Measurements from ENCODE around the gene CLCN2.

DNA sequence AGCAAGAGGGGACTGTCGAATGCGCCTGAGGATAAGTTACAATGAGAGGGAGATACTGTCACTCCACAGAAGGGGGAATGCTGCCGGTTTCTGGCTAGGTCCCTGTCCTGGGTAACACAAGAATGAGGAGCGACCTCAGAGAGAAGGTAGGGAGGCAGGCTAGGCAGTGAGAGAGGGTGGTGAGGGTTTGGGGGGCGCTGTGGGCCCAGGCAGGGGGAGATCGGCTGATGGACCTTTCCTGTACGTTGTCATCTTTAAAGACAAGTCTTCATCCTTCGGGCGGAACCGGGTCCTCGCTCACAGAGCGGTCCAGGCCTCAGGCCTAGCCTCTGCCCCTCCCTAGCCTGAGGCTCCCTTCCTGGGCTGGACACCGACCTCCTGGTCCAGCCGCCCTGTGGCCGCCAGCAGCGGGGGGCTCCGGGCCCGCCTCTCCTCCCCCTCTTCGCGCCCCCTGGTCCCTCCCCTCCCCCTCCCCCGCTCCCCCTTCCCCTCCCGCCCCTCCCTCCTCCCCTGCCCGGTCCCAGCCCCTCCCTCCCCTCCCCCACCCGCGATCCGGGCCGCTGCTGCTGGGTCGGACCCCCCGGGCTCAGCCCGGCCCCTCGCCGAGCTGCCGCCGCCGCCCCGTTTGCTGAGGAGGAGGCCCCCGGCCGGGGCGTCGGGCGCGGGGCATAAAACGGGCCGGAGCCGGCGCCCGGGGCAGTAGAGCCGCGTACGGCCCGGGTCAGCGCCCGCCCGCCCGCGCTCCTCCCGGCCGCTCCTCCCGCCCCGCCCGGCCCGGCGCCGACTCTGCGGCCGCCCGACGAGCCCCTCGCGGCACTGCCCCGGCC is 18.2 kb upstream of the CLCN2 start, which contains the start of gene CHRD:
- TF ChIP-seq, protein P1, sequence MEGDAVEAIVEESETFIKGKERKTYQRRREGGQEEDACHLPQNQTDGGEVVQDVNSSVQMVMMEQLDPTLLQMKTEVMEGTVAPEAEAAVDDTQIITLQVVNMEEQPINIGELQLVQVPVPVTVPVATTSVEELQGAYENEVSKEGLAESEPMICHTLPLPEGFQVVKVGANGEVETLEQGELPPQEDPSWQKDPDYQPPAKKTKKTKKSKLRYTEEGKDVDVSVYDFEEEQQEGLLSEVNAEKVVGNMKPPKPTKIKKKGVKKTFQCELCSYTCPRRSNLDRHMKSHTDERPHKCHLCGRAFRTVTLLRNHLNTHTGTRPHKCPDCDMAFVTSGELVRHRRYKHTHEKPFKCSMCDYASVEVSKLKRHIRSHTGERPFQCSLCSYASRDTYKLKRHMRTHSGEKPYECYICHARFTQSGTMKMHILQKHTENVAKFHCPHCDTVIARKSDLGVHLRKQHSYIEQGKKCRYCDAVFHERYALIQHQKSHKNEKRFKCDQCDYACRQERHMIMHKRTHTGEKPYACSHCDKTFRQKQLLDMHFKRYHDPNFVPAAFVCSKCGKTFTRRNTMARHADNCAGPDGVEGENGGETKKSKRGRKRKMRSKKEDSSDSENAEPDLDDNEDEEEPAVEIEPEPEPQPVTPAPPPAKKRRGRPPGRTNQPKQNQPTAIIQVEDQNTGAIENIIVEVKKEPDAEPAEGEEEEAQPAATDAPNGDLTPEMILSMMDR (IDR thresholded peaks at IDR 0.05; ENCODE audit: low read length) = no peak
- no peak for TF ChIP-seq EZH2 (optimal IDR thresholded peaks at IDR 0.05; ENCODE audit: low read depth, low read length)
